GM21529 (cell line): ENCODE measurements around the gene HCFC1.

Experiments
- ATAC-seq: cut with Tn5 transposase; IDR thresholded peaks from one replicate; pipeline ENCODE4 v1.9.1; 2021; ENCODE audit not compliant: unreplicated experiment

HCFC1 gene

DNA sequence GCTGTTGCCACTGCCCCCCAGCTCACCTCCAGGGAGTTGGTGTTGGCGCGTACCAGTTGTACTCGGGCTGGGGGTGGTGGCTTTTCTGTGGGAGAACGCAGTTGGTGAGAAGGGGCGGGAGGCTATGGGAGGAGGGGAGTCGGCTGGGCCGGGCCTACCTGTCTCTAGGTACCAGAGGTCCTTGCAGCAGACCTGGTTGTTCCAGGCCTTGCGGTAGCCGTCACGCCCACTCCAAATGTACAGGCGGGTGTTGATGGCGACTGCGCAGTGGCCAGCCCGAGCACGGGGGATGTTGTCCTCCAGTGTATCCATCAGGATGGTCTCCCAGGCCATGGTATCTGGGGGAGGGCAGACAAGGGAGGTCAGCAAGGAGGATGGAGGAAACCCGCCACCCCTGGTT lies 11.5 kb downstream of the HCFC1 start:
- no peak for ATAC-seq

DNA sequence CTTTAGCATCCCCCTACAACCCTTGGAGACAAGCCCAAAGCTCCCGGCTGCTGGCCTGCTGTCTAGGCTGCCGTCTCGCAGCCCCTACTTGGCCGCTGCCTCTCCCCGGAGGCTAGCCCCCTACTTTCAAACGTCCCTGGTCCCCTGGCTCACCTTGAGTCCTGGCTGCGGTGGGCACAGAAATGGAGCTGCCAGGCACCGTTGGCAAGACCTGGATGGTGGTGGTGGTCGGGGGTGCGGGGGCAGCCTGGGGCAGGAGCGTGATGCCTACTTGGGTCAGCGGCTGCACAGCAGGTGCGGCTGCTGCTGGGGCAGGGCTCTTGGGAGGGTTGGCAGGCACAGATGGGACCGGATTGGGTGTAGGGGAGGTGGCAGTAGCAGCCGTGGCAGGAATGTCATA lies 12.0 kb downstream of the HCFC1 start:
- ATAC-seq = no peak

DNA sequence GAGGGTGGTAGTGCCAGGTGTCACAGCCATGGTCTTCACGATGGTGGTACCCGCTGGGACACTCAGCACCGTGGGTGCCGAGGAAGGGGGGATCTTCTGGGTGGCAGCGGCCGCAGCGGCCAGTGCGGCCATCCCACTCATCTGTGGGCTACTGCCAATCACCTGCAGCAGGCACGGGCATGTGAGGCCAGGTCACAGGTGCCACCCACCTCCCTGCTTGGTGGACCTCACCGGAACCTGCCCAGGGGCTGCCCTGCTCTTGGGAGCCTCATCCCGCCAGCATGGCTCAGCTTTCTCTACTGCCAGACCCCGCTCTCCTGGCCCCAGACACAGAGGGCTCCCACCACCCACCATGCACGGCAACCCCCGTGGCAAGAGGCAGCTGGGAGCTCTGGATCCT lies 13.0 kb downstream of the HCFC1 start:
- no peak for ATAC-seq

DNA sequence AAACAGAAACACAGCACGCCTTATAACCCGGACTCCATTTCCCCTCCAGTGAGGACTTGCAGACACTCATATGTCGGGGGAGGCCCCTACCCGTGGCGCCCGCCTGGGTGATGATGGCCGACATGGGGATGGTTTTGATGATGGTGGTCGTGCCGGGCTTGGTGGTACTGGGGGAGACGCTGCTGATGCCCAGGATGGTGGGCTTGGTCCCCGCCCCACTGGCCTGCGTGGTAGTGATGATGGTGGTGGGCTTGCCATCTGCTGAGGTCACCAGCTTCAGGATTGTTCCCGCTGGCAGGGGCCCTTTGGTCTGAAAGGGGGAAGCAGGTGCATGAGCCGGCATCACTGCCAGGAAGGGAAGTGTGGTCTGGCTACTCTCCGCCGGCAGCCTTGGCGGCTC lies 14.4 kb downstream of the HCFC1 start:
- ATAC-seq = no peak

DNA sequence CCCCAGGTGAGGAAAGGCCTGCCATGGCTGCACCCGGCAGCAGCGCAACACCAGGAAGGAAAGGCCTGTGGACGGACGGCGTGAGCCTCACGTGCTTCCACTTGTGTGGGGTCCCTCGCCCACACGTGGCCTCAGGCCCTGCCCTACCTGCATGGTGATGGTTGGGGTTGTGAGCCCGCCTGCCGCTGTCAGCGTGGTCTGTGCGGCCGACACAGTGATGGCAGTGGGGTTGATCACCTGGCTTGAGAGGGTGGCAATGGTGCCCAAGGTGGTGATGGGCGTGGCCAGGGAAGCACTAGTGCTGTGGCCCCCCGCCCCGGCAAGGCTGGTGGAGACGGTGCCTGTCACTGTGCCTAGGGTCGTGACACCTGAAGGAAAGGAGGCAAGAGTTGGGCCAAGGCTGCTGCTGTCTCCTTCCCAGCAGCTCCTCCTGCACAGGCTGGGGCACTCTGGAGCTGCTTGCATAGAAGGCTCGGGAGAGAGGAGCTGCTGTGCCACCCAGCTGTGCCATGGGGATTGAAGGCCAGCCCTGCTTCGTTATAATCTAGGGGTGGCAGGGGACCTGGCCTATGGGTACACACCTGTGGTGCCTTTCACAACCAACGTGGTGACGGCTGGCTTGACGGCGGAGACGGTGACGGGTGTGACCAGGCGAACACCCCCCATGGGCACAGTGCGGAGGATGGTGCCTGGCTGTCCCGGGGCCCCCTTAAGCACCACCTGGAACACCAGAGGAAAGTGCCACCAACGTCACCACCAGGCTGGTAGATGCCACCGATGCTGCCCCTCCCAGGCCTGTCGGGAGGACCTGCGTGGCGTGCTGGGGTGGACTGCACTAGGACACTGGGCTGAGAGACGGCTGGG lies 15.3 kb downstream of the HCFC1 start:
- no peak for ATAC-seq

DNA sequence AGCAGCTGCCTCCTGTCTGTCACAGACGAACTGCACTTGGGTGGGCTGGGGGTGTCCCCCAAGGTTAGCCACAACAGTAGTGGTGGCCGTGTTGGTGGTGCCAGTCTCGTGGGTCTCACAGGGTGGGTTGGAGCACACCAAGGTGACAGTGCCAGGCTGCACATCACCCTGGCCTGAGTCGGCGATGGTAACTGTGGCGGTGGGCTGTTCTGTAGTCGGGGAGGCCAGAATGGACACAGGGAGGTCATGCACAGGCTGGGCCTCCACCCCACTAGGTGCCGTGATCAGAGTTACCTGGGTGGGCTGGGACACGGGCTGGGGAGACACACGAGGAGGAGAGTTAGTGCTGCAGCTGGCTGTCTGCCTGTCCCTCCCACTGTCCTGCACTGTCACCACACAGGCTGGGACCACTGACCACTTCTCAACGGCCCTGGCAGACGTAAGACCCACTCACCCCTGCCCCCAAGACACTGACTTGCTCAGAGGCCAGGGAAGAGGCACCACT lies 16.3 kb downstream of the HCFC1 start:
- no peak for ATAC-seq

DNA sequence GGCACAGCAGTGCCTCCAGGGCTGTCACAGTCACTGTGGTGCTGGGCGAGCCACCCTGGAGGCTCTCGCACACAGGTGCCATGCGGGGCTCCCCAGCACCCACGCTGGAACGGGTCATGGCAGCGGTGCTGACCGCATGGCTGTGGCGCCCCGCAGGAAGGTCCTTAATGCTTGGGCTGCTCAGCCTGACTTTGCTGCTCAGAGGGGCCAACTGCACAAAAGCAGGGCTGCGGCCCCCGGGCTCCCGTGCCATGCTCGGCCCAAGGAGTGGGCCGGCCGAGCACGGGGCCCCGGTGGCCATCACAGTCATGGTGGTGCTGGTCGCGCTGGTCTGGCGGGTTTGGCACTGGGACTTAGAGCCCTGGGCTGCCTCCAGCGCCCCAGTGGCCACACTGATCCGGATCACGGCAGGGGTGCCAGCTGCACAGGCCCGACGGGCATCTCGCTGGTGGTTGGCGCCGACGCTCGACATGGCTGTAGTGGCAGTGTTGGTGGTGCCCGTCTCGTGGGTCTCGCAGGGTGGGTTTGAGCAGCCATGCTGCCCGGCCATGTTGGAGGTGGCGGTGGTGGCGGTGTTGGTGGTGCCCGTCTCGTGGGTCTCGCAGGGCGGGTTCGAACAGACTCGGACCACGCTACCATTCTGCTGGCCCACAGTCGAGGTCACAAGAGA lies 16.9 kb downstream of the HCFC1 start:
- no peak for ATAC-seq

DNA sequence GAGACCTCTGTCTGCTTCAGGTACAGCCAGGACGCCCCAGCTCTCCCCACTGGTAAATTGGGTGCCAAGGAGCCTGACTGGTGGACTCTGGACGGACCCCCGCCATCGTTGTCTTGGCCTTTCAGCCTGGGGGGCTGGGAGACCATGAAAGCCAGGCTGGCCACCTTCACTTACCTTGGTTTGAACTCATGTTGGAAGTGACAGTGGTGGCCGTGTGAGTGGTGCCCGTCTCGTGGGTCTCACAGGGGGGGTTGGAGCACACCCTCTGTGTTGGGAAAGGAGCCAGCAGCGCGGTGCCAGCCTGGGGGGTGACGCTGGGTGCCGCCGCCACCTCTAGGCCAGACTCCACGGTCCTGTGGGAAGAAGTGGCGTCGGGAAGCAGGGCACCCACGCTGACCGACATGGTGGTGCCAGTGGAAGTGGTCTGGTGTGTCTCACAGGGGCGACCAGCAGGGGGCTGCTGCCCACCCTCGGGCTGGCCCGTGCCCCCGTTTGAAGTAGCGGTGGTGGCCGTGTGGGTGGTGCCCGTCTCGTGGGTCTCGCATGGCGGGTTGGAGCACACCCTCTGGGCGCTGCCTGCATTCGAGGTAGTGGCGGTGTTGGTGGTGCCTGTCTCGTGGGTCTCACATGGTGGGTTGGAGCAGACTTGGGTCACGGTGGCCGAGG lies 17.6 kb downstream of the HCFC1 start:
- no peak for ATAC-seq

DNA sequence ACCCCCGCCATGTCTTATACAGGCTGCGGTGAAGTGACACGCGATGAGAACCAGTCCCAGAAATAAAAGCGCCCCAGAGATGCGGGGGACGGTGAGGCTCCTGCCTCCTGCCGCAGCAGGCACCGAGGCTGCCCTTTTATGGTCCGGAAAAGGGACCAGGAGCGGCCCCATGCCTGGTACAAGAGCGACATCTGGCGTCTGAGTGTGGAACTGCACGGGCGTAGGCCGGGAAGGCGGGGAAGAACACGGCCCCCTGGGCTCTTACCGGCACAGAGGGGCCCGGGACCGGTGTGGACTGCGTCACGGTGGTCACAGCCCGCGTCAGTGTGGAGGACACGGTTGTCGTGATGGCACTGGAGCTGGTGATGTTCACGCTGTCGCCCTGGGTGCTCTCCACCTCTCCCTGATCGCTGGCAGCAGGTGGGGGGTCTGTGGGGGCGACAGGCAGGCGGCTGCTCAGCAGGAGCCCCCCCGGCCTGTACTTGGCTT lies 18.2 kb downstream of the HCFC1 start:
- peak; percentile 59 for ATAC-seq

DNA sequence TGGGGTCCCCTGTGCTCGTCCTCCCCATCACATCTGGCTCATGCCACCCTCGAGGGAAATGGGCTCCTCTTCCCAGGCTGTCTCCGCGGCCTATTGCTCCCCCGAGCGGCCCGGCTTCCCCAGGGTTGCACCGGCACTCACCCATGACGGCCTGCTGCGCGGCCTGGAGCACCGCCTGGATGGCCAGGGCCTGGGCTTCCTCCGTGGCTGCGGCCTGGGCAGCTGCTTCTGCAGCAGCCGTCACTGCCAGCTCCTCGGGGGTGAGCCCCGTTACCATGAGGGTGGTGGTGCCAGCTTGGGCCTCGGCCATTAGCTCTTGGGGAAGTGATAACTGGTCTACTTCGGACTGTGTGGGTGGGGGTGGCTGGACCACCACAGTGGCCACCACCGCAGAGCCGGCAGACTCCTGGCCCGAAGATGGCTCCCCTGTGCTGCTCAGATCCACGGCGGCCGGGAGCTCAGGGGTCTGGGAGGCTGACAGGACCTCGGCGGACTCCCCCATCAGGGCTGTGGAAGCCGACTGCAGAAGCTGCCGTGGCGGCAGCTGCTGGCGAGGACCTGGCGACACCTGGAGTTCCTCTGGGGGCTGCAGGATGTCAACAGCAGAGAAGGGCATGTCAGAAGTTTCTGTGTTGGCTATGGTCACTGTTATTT lies 19.1 kb downstream of the HCFC1 start:
- ATAC-seq = no peak

DNA sequence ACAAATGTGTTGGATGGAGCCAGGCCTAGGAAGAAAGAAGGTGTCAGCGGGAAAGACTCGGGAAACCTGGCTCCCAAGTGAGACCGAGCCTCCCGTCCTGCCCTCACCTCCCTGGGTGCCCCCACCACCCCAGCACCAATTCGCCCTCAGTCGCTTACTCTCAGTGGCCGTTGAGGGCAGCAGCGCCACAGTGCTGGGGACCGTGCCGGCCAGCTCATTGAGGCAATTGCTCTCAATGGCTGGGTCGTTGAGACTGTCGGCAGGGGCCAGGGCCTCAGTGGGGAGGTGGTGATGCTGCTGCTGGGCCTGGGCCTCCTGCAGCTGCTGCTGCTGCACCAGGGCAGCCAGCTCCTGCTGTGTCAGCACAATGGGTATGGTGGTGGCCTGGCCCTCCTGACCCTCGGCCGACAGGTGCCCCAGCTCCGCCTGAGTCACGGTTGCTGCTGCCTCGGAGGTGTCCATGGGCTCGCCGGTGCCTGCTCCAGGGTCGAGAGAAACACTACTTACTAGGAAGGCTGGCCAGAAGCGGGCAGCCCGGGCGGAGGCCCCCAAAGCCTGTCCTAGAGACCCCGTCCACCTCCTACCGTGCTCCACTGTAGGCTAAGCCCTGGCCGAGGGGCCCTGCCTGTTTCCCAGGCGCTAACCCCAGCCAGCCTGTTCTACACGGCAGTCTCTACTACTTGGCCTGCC lies 19.8 kb downstream of the HCFC1 start:
- ATAC-seq = no peak

DNA sequence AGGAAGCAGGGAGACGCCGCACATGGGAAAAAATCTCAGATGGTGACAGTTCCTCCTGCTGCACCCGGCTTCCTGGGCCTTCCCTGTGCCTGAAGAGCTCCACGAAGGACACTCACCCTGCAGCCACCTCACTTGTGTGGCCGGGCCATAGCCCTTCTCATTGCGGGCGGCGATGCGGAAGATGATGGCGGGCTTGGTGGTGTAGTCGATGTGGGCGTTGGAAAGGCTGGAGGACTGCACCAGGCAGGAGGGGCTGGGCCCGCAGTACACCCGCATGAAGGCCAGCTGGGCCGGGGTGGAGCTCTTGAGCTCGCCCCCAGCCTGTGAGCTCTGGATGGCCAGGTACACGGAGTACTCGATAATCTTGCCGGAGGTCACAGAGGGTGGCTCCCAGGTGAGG lies 21.5 kb downstream of the HCFC1 start:
- no peak for ATAC-seq

DNA sequence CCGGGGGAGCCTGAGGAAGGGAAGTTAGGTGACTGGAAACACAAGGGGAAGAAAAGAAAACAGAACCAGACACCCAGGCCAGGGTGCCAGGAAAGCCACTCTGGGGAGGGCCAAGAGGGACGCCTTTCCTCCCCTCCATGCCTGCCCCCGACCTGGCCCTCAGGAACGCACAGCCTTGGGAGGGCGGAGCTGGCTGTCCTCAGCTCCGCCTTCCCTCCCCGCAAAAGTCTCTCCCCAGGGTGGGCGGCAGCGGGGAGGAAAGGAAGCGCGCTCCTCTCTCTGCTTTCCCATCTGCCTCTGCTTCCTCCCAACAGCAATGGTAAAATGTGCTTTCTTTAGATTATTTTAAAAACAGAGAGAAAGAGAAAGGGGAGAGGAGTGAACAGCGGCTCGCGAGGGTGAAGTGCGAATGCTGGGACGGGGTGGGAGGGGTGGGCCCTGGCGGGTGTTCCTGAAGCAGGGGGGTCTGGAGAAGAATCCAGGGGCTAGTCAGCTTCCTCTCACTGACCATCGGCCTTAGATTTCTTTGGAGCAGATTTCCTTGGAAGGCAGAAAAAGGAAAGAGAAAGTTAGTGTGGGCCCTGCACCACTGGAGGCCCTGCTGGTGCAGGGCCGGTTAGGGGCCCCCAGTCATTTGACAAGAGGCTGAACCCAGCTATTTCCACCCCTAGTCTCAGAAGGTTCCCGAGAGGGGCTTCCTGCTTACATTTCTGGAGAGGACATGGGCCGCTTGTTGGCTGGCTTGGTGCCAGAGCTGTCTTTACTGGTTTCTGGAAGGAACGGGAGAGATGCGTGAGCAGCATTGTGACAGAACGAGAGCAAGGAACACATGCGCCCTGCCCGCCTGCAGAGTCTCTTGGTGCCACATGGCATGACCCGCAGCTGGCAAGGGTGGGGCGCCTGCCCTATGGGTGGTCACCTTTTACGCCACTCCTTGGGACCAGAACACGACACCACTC lies 22.5 kb downstream of the HCFC1 start:
- no peak for ATAC-seq

DNA sequence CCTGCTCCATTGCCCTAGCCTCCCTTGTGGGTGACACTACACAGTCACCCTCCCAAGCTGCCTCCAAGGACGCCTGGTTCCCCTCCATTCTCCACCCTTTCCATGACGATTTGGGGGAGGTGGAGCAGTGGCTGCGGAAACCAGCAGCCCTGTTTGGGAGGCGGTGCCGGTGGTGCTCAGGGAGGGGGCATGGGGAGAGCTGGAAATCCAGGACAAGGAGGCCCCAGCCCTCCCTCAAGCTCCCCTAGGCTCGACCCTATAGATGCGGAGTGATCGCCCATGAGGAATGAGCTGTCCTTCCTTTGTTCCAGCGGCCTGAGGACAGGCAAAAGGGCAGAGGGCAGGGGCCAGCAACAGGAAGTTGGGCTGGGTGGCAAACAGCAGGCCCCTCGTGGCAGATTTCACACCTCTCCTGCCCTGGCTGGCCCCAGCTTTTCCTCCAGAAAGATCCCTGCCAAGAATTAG lies 23.6 kb downstream of the HCFC1 start:
- ATAC-seq = no peak

DNA sequence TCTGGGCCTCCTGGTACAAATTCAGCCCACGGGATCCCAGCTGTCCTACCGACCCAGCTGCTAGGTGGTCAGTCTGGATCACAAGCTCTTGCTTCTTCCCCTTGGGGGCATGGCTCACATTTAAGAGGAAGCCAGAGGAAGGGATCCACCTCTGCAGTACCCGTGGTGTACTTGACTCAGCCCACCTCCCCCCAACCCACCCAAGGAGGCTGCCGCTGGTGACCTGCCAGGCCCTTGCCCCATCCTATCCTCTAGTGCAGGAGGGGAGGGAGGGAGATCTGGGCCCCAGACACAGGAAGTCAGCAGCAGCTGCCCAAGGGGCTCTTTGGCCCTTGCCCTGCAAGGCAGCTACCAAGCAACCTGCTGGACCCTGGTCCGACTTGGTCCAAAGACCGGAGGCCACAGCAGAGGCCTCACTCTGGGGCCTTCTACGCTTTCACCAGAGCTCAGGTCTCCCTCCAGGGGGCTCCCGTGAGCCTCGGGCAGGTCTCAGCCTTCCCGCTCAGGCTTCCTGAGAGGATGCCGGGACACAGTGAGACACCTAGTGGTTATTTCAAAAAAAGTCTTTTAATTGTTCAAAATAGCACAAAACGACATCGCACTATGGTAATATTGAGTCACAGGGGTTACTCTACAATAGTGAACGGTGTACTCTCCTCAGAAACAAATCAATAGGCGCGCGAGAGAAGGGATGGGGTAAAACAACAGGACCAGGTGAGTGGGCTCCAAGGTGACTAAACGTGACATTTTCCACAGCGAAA lies 24.4 kb downstream of the HCFC1 start:
- peak; percentile 84 for ATAC-seq

DNA sequence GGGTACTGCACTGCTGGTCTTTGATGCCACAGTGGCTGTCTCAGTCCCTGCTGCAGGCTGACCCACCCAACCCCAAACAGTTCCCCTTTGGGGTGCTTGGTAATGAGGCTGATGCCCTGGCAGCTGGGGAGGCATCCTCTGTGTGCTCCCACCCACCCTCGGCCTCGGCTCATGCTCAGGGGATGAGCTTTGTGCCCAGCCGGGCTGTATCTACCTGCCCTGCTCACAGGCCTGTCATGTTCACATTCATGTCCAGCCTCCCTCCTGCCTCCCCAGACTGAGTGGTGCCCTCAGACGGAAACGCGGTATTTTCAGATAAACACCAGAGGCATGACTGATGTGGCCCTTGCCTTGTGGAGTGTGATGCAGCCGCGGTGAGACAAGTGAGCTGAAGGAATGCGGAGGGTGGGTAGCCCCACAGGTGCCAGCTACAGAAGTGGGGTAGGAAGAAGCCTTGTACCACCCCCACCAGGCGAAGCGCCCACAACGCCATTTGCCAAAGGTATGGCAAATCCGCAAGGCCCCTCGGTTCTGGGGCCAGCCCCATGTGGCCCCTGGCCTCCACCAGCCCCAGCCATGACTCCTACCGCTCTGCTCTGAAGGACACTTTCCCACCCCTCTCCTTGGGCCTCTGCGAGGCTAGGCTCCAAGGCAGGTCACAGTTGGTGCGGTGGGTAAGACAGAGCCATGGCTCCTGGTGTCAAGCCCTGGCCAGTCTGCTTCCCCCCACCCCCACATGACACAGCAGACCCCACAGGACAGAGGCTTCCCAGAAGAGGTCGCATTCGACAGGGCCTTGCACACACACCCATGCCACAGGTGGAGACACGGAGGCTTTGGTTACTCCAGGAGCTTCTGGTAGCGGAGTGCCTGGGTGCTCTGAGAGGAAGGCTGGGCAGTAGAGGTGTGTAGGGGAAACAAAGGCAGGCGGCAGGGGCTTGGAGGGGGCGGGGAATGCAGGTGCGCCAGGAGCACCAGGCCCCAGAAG lies 25.4 kb downstream of the HCFC1 start:
- no peak for ATAC-seq

DNA sequence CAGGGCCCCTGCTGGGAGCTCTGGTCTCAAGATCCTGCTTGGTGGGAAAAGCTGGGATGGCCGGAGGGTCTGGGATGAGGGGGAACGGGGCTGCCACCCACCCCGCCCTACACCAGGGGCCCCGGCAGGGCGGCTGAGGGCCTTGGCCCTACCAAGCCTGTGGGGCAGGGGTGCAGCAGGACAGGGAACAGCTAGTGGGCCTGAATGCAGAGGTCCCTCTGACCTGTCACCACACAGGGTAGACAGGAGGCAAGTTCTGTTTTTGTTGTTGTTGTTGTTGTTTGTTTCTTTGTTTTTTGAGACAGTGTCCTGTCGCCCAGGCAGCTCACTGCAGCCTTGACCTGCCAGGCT lies 26.8 kb downstream of the HCFC1 start:
- ATAC-seq = no peak
